ENCODE data around the gene SORCS2. TPM values are rescaled to one million over a fixed set of nuclear protein-coding genes. Genes with fewer than 3 reads are reported as not detected.
"Not testable (repeated sequence)": the region's sequence is repeated elsewhere in the genome, so short reads cannot be mapped to it uniquely, and the experiment has no call there.

SORCS2 gene
- total RNA-seq, 4 donors from 2014 or later: 0.07 to 1.2 (median 0.11) TPM

- no peaks in the 10 kb centered on the region for H3K4me1 ChIP-seq
- intact Hi-C loops (cut with DNase I; ENCODE audit: low total_unique reads): no loop called here
These were observed 380.6 kb downstream of the SORCS2 start for GRCh38 chr4:7572894-7573293.

GRCh38 chr4:7573576-7574091 is 381.3 kb downstream of the SORCS2 start:
- H3K27me3 ChIP-seq: no peaks in the 10 kb centered on the region
- intact Hi-C loops (cut with DNase I; ENCODE audit: low total_unique reads) (no loop called here), in situ Hi-C loops (cut with MboI; ENCODE audit: low sequenced_read_pairs in 4 of 4) (no loop called here)
- peaks cover 0 to 23% (median 13%) of the 10 kb centered on the region in 3 donors for H3K9me3 ChIP-seq
- no peak for ATAC-seq
- no peak for DNase-seq
- TF ChIP-seq POLR2A (IDR thresholded peaks at IDR 0.05): no peak
- no peak for TF ChIP-seq CTCF (IDR thresholded peaks at IDR 0.05 in 4 of 5, conservative IDR thresholded peaks at IDR 0.05 in 1 of 5)
- H3K36me3 ChIP-seq: no peaks in the 10 kb centered on the region
- H3K4me3 ChIP-seq: no peak overlapping the region
- H3K27ac ChIP-seq: no peak overlapping the region
- no peaks in the 10 kb centered on the region for H3K4me1 ChIP-seq

More at GRCh38 chr4:7572894-7573293, 380.6 kb downstream of the SORCS2 start:
- no peak for DNase-seq
- H3K27me3 ChIP-seq: no peaks in the 10 kb centered on the region
- H3K9me3 ChIP-seq: peaks cover 0 to 19% (median 11%) of the 10 kb centered on the region in 3 donors
- in situ Hi-C loops (cut with MboI; ENCODE audit: low sequenced_read_pairs in 4 of 4): no loop called here
- no peak overlapping the region for H3K4me3 ChIP-seq
- no peaks in the 10 kb centered on the region for H3K36me3 ChIP-seq
- no peak overlapping the region for H3K27ac ChIP-seq
- ATAC-seq: no peak
- no peak for TF ChIP-seq POLR2A (IDR thresholded peaks at IDR 0.05)
- no peak for TF ChIP-seq CTCF (IDR thresholded peaks at IDR 0.05 in 4 of 5, conservative IDR thresholded peaks at IDR 0.05 in 1 of 5)

GRCh38 chr4:7574287-7575014 is 382.1 kb downstream of the SORCS2 start:
- intact Hi-C loops (cut with DNase I; ENCODE audit: low total_unique reads): no loop called here

DNA sequence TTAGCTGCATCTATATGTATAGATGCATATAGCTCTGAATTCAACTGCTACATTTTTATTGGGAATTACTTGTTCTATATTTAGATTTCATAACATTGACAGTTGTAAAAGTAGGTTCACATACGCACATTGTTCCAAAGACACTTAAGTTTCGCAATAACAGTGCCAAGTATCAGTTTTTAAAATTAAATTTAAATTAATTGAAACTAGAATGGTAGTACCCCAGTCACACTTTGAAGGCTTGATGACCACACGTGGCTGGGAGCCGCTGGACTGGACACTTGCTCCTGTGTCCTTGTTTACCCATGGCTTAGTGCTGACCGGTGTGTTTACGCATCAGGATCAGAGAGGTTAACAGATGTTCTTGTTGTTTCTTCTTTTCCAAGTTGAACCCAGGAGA is 383.1 kb downstream of the SORCS2 start:
- in situ Hi-C loops (cut with MboI; ENCODE audit: low sequenced_read_pairs in 4 of 4): no loop called here
- intact Hi-C loops (cut with DNase I; ENCODE audit: low total_unique reads): no loop called here
- H3K9me3 ChIP-seq: peaks cover 0 to 23% (median 13%) of the 10 kb centered on the region in 3 donors

More at GRCh38 chr4:7574287-7575014, 382.1 kb downstream of the SORCS2 start:
- peaks cover 0 to 23% (median 13%) of the 10 kb centered on the region in 3 donors for H3K9me3 ChIP-seq
- DNase-seq (no peak), ATAC-seq (no peak)
- H3K27me3 ChIP-seq: no peaks in the 10 kb centered on the region
- H3K36me3 ChIP-seq: no peaks in the 10 kb centered on the region
- no peaks in the 10 kb centered on the region for H3K4me1 ChIP-seq
- no peak for TF ChIP-seq CTCF (IDR thresholded peaks at IDR 0.05 in 4 of 5, conservative IDR thresholded peaks at IDR 0.05 in 1 of 5)
- no peak for TF ChIP-seq POLR2A (IDR thresholded peaks at IDR 0.05)
- in situ Hi-C loops (cut with MboI; ENCODE audit: low sequenced_read_pairs in 4 of 4): no loop called here
- no peak overlapping the region for H3K4me3 ChIP-seq
- no peak overlapping the region for H3K27ac ChIP-seq

DNA sequence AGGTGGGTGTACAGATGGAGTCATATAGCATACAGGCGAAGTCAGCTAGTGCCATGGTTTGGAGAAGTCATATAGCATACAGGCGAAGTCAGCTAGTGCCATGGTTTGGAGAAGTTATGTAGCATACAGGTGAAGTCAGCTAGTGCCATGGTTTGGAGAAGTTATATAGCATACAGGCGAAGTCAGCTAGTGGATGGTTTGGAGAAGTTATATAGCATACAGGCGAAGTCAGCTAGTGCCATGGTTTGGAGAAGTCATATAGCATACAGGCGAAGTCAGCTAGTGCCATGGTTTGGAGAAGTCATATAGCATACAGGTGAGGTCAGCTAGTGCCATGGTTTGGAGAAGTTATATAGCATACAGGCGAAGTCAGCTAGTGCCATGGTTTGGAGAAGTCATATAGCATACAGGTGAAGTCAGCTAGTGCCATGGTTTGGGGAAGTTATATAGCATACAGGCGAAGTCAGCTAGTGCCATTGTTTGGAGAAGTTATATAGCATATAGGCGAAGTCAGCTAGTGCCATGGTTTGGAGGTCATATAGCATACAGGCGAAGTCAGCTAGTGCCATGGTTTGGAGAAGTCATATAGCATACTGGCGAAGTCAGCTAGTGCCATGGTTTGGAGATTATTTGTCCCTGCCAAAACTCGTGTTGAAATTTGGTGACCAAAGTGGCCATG is 385.2 kb downstream of the SORCS2 start:
- H3K27me3 ChIP-seq; intact Hi-C loops (cut with DNase I; ENCODE audit: low total_unique reads); DNase-seq; H3K4me1 ChIP-seq; H3K4me3 ChIP-seq; H3K27ac ChIP-seq; ATAC-seq; H3K36me3 ChIP-seq; in situ Hi-C loops (cut with MboI; ENCODE audit: low sequenced_read_pairs in 4 of 4): not testable (repeated sequence)
- peaks cover 0 to 23% (median 13%) of the 10 kb centered on the region in 3 donors for H3K9me3 ChIP-seq

More for the DNA sequence above, 383.1 kb downstream of the SORCS2 start:
- H3K27me3 ChIP-seq: no peaks in the 10 kb centered on the region
- H3K4me3 ChIP-seq: no peak overlapping the region
- DNase-seq: no peak
- H3K27ac ChIP-seq: no peak overlapping the region
- ATAC-seq: no peak
- no peaks in the 10 kb centered on the region for H3K36me3 ChIP-seq
- H3K4me1 ChIP-seq: no peaks in the 10 kb centered on the region
- TF ChIP-seq POLR2A (IDR thresholded peaks at IDR 0.05) (no peak), CTCF (IDR thresholded peaks at IDR 0.05 in 4 of 5, conservative IDR thresholded peaks at IDR 0.05 in 1 of 5) (no peak)

Data from gastrocnemius medialis (tissue), 4 donors.